Activated naive CD4-positive, alpha-beta T cell treated with anti-CD3 and anti-CD28 coated beads for 36 hours (primary cell): Measurements from ENCODE around the gene LDLRAD2. TPM values are rescaled to one million over a fixed set of nuclear protein-coding genes. Genes with fewer than 3 reads are reported as not detected.

Experiments used
- CTCF ChIA-PET: fragments of 350-600 bp; sonication (Branson Sonifier 250); formaldehyde crosslinking; loops from one replicate; lab custom pipeline; 2021; ENCODE audit warnings: antibody characterized with exemption; lab: Charles Lee
- DNase-seq: peaks from one replicate; pipeline ENCODE4 v3.0.0-alpha.2; 2020
- H3K27ac Mint-ChIP-seq: one replicate; pipeline ENCODE4 v1.8.0; 2021; ENCODE audit warnings: mild to moderate bottlenecking, mixed read lengths
- H3K27me3 Mint-ChIP-seq: one replicate; pipeline ENCODE4 v1.8.0; 2021; ENCODE audit warnings: low read depth, mixed read lengths
- H3K36me3 Mint-ChIP-seq: one replicate; pipeline ENCODE4 v1.8.0; 2021; ENCODE audit warnings: low read depth, mixed read lengths
- H3K4me1 Mint-ChIP-seq: one replicate; pipeline ENCODE4 v1.8.0; 2021; ENCODE audit warnings: low read depth, mixed read lengths
- H3K4me3 Mint-ChIP-seq: one replicate; pipeline ENCODE4 v1.8.0; 2021; ENCODE audit warnings: mild to moderate bottlenecking, moderate library complexity, mixed read lengths
- H3K9me3 Mint-ChIP-seq: one replicate; pipeline ENCODE4 v1.8.0; 2021; ENCODE audit warnings: mixed read lengths
- intact Hi-C: fragments of 100-400 bp; cut with micrococcal nuclease; formaldehyde crosslinking; loops from one replicate; pipeline ENCODE4 v1.15.1; 2023
- total RNA-seq, 2 experiments: library from RNA; stranded (reverse); gene quantifications; one replicate each; pipeline ENCODE4 v1.2.3, GENCODE V29; 2021

LDLRAD2 gene
- total RNA-seq, 2 experiments from 2014 or later: not detected

DNA sequence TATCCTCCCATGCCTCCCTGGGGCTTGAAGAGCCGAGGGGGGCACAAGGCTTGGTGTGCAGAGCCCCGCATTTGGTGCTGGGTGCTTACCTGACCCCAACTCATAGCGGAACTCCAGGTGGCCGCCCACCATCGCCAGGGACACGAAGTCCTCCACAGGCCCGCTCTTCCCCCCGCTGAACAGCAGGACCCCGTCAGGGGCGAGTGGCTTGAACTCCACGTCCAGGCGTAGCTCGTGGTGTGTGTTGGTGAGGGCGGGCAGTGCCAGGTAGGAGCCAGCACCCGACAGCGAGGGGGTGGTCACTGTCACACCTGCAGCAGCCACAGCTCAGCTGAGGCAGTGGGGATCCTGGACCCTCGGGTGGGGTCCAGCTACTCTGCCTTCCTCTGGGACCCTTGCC lies 17.2 kb downstream of the LDLRAD2 start:
- Mint-ChIP-seq H3K27me3 (no peaks in the 10 kb centered on the region), H3K27ac (no peak overlapping the region), H3K4me1 (no peaks in the 10 kb centered on the region), H3K4me3 (no peak overlapping the region), H3K36me3 (peaks cover 8% of the 10 kb centered on the region), H3K9me3 (peaks cover 11% of the 10 kb centered on the region)
- DNase-seq: no peak
- intact Hi-C loops: no loop called here
- CTCF ChIA-PET: no interaction called here

DNA sequence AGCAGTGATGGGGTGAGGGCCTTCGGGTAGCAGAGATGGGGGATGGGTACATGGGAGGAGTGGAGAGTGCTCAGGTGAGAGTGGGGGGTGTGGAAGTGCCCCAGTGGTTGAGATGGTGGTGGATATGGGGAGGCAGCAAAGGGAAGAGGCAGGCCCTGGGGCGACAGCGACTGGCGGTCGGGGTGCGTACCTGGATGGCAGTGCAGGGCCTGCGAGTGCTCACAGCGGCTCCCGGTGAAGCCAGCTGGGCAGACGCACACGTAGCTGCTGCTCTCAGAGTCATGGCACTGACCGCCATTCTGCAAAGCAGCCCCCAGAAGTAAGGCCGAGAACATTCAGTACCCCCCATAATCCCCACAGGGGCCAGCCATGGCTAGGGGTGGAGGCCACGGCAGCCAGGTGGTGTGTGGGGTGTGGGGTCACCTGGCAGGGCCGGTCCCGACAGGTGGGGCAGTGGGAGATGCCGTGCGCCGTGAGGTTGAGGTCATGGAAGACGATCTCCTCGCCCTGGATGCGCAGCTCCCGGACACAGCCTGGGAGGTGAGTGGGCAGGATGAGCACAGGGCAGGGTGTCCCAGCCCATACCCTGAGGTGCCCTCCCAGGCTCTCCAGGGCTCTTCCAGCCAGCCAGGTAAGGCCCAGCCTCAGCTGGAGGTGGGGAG lies 18.9 kb downstream of the LDLRAD2 start:
- H3K36me3 Mint-ChIP-seq: peaks cover 17% of the 10 kb centered on the region
- peaks cover 19% of the 10 kb centered on the region for H3K9me3 Mint-ChIP-seq
- H3K27ac Mint-ChIP-seq: no peak overlapping the region
- H3K27me3 Mint-ChIP-seq: no peaks in the 10 kb centered on the region
- intact Hi-C loops: no loop called here
- no peaks in the 10 kb centered on the region for H3K4me1 Mint-ChIP-seq
- no peak overlapping the region for H3K4me3 Mint-ChIP-seq
- no peak for DNase-seq
- CTCF ChIA-PET: interaction anchor here (0.6 kb wide), 1 partner anchor 54 kb away, joined by 3 read pairs; no protein-coding TSS in a partner anchor

DNA sequence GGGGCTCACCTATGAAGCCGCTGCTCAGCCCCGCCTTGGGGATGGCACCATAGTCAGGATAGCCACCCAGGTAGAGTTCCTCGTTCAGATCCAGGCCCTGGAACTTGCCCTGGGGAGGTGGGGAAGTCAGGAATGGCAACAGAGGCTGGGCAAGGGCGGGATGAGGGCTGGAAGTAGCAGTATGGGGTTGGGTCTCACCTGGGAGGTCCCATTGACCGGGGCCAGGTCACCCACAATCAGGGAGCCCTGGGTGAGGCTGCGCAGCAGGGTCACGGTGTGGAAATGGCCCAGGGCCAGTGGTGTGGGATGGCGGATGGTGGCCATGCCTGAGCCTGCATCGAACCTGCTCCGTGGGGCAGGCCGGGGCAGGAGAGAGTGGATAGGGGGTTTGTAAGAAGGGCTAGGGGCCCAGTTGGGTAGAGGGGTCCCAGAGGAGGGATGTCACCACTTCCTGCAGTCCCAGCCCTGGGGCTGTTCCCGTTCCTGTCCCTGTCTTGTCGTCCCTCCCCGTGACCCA lies 19.4 kb downstream of the LDLRAD2 start:
- CTCF ChIA-PET: interaction anchor here (0.6 kb wide), 1 partner anchor 55 kb away, joined by 3 read pairs; no protein-coding TSS in a partner anchor
- H3K4me3 Mint-ChIP-seq: no peak overlapping the region
- DNase-seq: no peak
- H3K27ac Mint-ChIP-seq: no peak overlapping the region
- H3K27me3 Mint-ChIP-seq: no peaks in the 10 kb centered on the region
- no peaks in the 10 kb centered on the region for H3K4me1 Mint-ChIP-seq
- H3K36me3 Mint-ChIP-seq: peaks cover 17% of the 10 kb centered on the region
- intact Hi-C loops: no loop called here
- peaks cover 19% of the 10 kb centered on the region for H3K9me3 Mint-ChIP-seq

DNA sequence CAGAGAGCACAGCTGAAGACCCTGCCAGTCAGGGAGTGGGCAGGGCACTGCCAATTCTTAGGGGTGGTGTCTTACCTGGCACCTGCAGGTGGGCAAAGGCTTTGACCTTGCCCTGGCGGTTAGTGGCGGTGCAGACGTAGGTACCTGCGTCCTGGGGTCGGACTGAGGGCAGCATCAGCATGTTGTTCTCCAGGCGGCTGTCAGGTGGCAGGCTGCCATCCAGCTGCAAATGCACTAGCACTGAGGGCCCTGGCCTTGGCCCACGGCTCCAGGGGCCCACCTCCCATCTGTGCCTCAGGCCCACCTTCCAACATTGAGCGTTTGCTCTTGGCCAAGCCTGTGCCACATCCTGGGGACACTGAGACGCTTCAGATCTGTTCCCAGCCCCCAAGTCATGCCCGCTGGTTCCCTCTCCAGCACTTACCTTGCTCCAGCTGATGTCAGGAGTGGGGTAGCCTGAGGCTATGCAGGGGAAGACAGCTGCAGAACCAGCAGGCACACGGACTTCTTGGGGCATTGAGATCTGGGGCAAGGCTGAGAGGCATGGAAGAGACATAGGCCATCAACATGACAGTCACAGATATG lies 21.4 kb downstream of the LDLRAD2 start:
- Mint-ChIP-seq H3K27ac (no peak overlapping the region), H3K4me1 (no peaks in the 10 kb centered on the region), H3K9me3 (peaks cover 19% of the 10 kb centered on the region), H3K27me3 (no peaks in the 10 kb centered on the region), H3K36me3 (peaks cover 17% of the 10 kb centered on the region), H3K4me3 (no peak overlapping the region)
- intact Hi-C loops: no loop called here
- CTCF ChIA-PET: no interaction called here
- no peak for DNase-seq

DNA sequence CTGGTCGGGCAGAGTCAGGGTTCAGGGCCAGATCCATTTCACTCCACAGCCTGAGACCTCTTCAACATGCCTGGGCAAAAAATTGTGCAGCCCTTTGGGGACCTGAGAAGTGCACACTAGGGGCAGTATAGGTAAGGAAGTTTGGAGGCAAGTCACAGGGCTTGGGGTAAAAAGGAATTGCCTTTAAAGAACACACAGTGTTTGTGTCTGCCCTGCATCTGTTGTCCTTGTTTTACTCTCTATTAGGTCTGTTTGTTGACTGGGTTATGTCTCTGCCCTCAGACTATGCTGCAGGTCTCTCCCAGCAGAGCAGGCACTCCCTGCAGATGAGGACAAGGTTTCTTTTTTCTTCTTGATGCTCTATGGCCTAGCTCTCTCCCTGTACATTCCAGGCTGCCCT lies 22.0 kb downstream of the LDLRAD2 start:
- intact Hi-C loops: no loop called here
- Mint-ChIP-seq H3K4me3 (no peak overlapping the region), H3K27ac (no peak overlapping the region), H3K4me1 (no peaks in the 10 kb centered on the region), H3K9me3 (peaks cover 19% of the 10 kb centered on the region), H3K36me3 (peaks cover 17% of the 10 kb centered on the region), H3K27me3 (no peaks in the 10 kb centered on the region)
- no peak for DNase-seq
- CTCF ChIA-PET: no interaction called here

DNA sequence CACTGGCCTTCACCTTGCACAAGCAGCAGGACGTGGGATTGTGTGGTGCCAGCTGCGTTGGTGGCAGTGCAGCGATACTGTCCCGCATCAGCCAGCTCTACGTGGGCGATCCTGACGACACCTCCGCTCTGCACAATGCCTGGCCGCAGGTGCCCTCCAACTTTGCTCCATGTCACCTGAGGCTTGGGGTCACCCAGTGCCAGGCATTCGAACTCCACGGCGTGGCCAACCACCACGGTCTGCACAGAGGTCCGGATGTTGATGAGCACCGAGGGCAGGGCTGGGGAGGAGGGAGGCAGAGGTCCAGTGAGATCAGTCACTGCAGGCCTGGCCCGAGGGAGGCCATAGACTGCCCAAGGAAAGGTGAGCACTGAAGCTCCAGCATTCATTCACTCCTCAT lies 22.6 kb downstream of the LDLRAD2 start:
- intact Hi-C loops: no loop called here
- DNase-seq: no peak
- no peaks in the 10 kb centered on the region for H3K4me1 Mint-ChIP-seq
- CTCF ChIA-PET: no interaction called here
- H3K27me3 Mint-ChIP-seq: no peaks in the 10 kb centered on the region
- H3K27ac Mint-ChIP-seq: no peak overlapping the region
- H3K36me3 Mint-ChIP-seq: peaks cover 17% of the 10 kb centered on the region
- H3K4me3 Mint-ChIP-seq: no peak overlapping the region
- H3K9me3 Mint-ChIP-seq: peaks cover 19% of the 10 kb centered on the region

DNA sequence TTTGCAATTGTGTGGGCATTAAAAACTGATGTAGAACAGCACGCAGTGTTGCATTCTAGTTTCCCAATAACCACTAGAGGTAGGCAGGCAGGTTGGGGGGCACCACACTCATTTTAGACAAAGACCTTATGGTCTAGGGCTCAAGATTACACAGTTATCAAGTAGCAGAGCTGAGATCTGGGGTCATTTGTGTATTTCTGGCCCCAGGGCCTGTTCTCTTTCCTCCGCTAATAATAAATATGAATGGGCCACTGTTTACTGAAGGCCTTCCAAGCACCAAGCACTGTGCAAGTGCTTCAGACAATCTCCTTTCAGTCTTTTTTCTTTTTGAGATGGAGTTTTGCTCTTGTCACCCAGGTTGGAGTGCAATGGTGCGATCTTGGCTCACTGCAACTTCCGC lies 23.9 kb downstream of the LDLRAD2 start:
- no peaks in the 10 kb centered on the region for H3K27me3 Mint-ChIP-seq
- H3K4me3 Mint-ChIP-seq: no peak overlapping the region
- no peak for DNase-seq
- CTCF ChIA-PET: no interaction called here
- H3K27ac Mint-ChIP-seq: no peak overlapping the region
- H3K4me1 Mint-ChIP-seq: no peaks in the 10 kb centered on the region
- intact Hi-C loops: no loop called here
- peaks cover 17% of the 10 kb centered on the region for H3K36me3 Mint-ChIP-seq
- peaks cover 19% of the 10 kb centered on the region for H3K9me3 Mint-ChIP-seq

DNA sequence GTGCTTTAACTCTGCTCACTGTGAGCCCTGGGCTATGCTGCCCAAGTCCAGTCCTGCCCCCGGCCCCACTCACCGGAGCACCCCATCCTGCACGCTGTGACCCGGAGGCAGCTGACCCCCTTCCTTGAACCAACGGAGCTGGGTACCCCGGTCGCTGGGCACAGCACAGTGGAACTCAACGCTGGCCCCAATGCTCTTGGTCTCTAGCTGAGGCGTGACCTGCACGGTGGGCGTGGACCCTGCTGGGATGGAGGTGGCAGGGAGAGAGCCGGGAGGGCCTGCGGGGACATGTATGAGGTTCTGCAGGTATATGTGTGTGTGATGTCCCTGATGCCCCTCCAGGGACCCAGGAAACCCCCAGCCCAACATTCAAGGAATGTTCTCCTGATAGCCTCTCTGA lies 24.7 kb downstream of the LDLRAD2 start:
- no peaks in the 10 kb centered on the region for H3K27me3 Mint-ChIP-seq
- CTCF ChIA-PET: no interaction called here
- no peak for DNase-seq
- peaks cover 17% of the 10 kb centered on the region for H3K36me3 Mint-ChIP-seq
- H3K27ac Mint-ChIP-seq: no peak overlapping the region
- H3K4me3 Mint-ChIP-seq: no peak overlapping the region
- peaks cover 19% of the 10 kb centered on the region for H3K9me3 Mint-ChIP-seq
- intact Hi-C loops: no loop called here
- H3K4me1 Mint-ChIP-seq: no peaks in the 10 kb centered on the region

DNA sequence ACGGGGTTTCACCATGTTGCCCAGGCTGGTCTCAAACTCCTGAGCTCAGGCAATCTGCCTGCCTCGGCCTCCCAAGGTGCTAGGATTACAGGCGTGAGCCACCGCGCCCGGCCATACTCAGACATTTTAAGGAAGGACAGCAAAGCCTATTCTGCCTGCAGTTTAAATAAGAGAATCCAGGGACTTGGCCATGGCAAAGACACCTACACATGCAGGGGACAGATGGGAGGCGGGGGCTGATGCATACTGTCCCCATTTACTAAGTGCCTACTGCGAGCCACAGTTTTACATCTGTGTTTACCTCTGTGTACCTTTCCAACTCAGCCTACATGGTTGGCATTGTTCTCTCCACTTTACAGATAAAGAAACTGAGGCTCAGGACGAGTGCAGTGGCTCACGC lies 25.4 kb downstream of the LDLRAD2 start:
- Mint-ChIP-seq H3K4me1 (no peaks in the 10 kb centered on the region), H3K9me3 (peaks cover 19% of the 10 kb centered on the region), H3K4me3 (no peak overlapping the region), H3K27ac (no peak overlapping the region), H3K36me3 (peaks cover 17% of the 10 kb centered on the region), H3K27me3 (no peaks in the 10 kb centered on the region)
- intact Hi-C loops: no loop called here
- no peak for DNase-seq
- CTCF ChIA-PET: interaction anchor here (0.7 kb wide), 1 partner anchor 169 kb away, joined by 3 read pairs; no protein-coding TSS in a partner anchor

DNA sequence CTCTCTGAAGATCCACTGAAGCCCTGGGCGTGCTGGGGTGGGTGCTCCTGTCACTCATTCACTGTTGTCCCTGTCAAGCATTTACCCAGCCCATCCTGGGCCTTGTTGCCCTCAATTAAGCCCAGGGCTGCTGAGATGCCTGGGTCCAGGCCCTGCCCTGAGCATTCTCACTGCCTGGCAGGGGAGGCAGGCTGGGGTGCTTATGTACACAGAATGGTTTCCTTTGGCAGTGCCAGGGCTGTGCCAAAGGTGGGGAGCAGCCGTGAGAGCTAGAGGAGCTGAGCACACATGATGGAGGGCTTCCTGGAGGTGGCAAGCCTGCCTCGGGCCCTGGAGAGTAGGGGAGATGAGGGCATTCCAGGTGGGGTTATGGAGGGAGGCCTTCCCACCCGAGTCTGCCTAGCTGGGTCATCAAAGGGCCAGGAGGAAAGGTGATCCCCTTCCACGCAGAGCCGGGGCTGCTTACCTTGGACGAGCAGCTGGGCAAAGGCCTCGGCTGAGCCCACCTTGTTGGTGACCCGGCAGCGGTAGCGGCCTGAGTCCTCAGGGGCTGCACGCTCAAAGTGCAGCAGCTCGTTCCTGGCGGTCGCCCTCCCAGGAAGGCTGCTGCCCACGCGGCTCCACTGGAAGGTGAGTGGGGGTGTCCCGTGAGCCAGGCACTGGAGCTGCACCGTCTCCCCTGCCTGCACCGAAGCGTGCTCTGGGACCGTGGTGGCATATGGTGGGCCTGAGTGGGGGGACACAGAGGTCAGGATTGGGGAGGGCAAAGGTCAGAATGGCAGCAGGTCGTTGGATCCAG lies 26.5 kb downstream of the LDLRAD2 start:
- Mint-ChIP-seq H3K27me3 (no peaks in the 10 kb centered on the region), H3K27ac (no peak overlapping the region), H3K9me3 (peaks cover 16% of the 10 kb centered on the region), H3K4me1 (no peaks in the 10 kb centered on the region), H3K36me3 (peaks cover 16% of the 10 kb centered on the region), H3K4me3 (no peak overlapping the region)
- CTCF ChIA-PET: no interaction called here
- no peak for DNase-seq
- intact Hi-C loops: no loop called here

DNA sequence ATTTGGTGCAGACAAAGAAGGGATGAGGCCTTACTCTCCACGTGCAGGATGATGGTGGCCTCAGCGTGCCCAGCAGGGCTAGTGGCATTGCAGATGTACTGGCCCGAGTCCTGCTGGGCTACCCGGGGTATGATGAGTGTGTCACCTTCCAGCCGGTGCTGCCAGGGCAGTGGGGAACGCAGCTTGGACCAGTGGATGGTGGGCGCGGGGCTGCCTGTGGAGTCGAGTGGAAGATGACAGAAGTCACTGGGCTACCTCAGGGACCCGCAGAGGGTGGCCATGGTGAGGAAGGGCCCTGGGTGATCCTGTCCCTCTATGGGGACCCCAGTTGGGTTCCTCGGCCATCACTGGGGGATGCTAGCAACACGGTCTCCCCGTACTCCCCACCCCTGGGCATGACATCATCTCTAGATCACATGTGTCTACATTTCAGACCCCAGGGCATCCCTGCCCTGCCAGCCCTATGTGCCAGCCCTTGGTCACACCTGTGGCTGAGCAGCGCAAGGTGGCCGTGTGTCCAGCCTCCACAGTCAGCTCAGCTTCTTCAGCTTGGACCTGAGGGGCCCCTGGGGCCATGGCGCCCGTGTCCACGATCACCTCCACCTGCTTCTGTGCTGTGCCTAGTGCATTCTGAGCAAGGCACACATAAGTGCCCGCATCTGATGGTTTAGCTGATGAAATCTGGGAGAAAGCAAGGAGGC lies 27.4 kb downstream of the LDLRAD2 start:
- intact Hi-C loops: no loop called here
- Mint-ChIP-seq H3K4me3 (no peak overlapping the region), H3K4me1 (no peaks in the 10 kb centered on the region), H3K9me3 (peaks cover 6% of the 10 kb centered on the region), H3K27me3 (no peaks in the 10 kb centered on the region), H3K27ac (no peak overlapping the region), H3K36me3 (peaks cover 7% of the 10 kb centered on the region)
- CTCF ChIA-PET: no interaction called here
- DNase-seq: no peak

DNA sequence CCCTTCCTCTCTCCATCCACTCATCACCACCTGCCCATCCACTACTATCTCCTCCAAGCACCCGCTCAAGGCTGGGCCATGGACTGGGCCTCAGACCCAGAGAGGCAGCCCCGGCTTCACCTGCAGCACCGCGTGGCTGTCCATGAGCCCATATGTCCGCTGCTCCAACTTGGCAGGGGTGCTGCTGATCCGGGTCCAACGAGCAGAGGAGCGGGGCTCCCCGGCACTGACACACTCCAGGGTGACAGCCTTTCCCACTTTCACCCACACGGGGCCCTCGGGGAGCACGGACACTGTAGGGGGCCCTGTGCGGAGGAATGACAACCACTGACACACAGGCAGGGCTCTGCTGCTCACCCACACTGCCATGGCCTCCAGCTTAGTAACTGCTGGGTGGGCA lies 28.9 kb downstream of the LDLRAD2 start:
- Mint-ChIP-seq H3K4me3 (no peak overlapping the region), H3K27ac (no peak overlapping the region)
- intact Hi-C loops: no loop called here

More for the DNA sequence above, 28.9 kb downstream of the LDLRAD2 start:
- H3K9me3 Mint-ChIP-seq: no peaks in the 10 kb centered on the region
- DNase-seq: no peak
- no peaks in the 10 kb centered on the region for H3K4me1 Mint-ChIP-seq
- no peaks in the 10 kb centered on the region for H3K27me3 Mint-ChIP-seq
- H3K36me3 Mint-ChIP-seq: no peaks in the 10 kb centered on the region
- CTCF ChIA-PET: no interaction called here
